ENCODE data around the gene HCFC1R1. TPM values are rescaled to one million over a fixed set of nuclear protein-coding genes. Genes with fewer than 3 reads are reported as not detected.
A peak's percentile ranks its signal among the peaks of the same experiment; 100 is the strongest.

The HCFC1R1 gene
- total and polyA plus RNA-seq, 2 experiments from 2014 or later, result 30.2 to 192 TPM

- H3K4me3 ChIP-seq, result no peak overlapping the region
- H3K36me3 Mint-ChIP-seq (ENCODE audit: low read depth), result no peaks in the 10 kb centered on the region
- H3K27me3 ChIP-seq (ENCODE audit: insufficient read depth), result no peaks in the 10 kb centered on the region
- no peak overlapping the region for H3K27ac ChIP-seq (ENCODE audit: low read depth)
- H3K79me2 ChIP-seq (replicated peaks; ENCODE audit: insufficient read depth), result no peaks in the 10 kb centered on the region
- H4K20me1 ChIP-seq (replicated peaks; ENCODE audit: insufficient read depth), result no peaks in the 10 kb centered on the region
- no peaks in the 10 kb centered on the region for H3K9me2 ChIP-seq (ENCODE audit: insufficient read depth)
- peaks cover 31% of the 10 kb centered on the region for H3K4me1 ChIP-seq (ENCODE audit: insufficient read depth)
- H3K4me2 ChIP-seq, result no peak overlapping the region
- ATAC-seq (no peak), DNase-seq (ENCODE audit: low spot score) (no peak)
- no peaks in the 10 kb centered on the region for H3F3A ChIP-seq (replicated peaks; ENCODE audit: low read depth)
- TF ChIP-seq JUNB (IDR thresholded peaks at IDR 0.05; ENCODE audit: unreplicated experiment), result no peak
- no peak for TF ChIP-seq ZNF114 (CRISPR knock-in tag; IDR thresholded peaks at IDR 0.05)
- TF ChIP-seq, protein P1, sequence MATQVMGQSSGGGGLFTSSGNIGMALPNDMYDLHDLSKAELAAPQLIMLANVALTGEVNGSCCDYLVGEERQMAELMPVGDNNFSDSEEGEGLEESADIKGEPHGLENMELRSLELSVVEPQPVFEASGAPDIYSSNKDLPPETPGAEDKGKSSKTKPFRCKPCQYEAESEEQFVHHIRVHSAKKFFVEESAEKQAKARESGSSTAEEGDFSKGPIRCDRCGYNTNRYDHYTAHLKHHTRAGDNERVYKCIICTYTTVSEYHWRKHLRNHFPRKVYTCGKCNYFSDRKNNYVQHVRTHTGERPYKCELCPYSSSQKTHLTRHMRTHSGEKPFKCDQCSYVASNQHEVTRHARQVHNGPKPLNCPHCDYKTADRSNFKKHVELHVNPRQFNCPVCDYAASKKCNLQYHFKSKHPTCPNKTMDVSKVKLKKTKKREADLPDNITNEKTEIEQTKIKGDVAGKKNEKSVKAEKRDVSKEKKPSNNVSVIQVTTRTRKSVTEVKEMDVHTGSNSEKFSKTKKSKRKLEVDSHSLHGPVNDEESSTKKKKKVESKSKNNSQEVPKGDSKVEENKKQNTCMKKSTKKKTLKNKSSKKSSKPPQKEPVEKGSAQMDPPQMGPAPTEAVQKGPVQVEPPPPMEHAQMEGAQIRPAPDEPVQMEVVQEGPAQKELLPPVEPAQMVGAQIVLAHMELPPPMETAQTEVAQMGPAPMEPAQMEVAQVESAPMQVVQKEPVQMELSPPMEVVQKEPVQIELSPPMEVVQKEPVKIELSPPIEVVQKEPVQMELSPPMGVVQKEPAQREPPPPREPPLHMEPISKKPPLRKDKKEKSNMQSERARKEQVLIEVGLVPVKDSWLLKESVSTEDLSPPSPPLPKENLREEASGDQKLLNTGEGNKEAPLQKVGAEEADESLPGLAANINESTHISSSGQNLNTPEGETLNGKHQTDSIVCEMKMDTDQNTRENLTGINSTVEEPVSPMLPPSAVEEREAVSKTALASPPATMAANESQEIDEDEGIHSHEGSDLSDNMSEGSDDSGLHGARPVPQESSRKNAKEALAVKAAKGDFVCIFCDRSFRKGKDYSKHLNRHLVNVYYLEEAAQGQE (IDR thresholded peaks at IDR 0.05; ENCODE audit: unreplicated experiment), result no peak
- no peak for TF ChIP-seq POLR2AphosphoS5 (IDR thresholded peaks at IDR 0.05; ENCODE audit: low read depth)
- TF ChIP-seq ETS1 (IDR thresholded peaks at IDR 0.05), result no peak
- no peak for TF ChIP-seq CTCF (conservative IDR thresholded peaks at IDR 0.05; ENCODE audit: low read depth in 2 of 2)
- TF ChIP-seq EZH2 (IDR thresholded peaks at IDR 0.05; ENCODE audit: low read depth, unreplicated experiment), result no peak
- no peak overlapping the region for H3K27ac Mint-ChIP-seq
- no peaks in the 10 kb centered on the region for H3K36me3 ChIP-seq (ENCODE audit: insufficient read depth)
- H3K27me3 Mint-ChIP-seq (ENCODE audit: insufficient read depth, low read depth, poor library complexity), result peaks cover 7% of the 10 kb centered on the region
- H2AFZ ChIP-seq, result no peak overlapping the region
- peaks cover 31% of the 10 kb centered on the region for H3K4me1 Mint-ChIP-seq
- H3K4me3 Mint-ChIP-seq, result no peak overlapping the region
- no peaks in the 10 kb centered on the region for H3K9me3 Mint-ChIP-seq
These were observed 32.0 kb downstream of the HCFC1R1 start for GRCh38 chr16:2991566-2992261.

GRCh38 chr16:2990891-2991290 lies 32.9 kb downstream of the HCFC1R1 start:
- Mint-ChIP-seq H3K4me3 (no peak overlapping the region), H3K27me3 (ENCODE audit: insufficient read depth, low read depth, poor library complexity) (peaks cover 7% of the 10 kb centered on the region), H3K36me3 (ENCODE audit: low read depth) (no peaks in the 10 kb centered on the region), H3K27ac (no peak overlapping the region), H3K9me3 (no peaks in the 10 kb centered on the region), H3K4me1 (peaks cover 30% of the 10 kb centered on the region)
- no peaks in the 10 kb centered on the region for H4K20me1 ChIP-seq (replicated peaks; ENCODE audit: insufficient read depth)
- ATAC-seq, result peak; percentile 30
- H2AFZ ChIP-seq, result no peak overlapping the region
- H3K4me3 ChIP-seq, result no peak overlapping the region
- no peaks in the 10 kb centered on the region for H3K36me3 ChIP-seq (ENCODE audit: insufficient read depth)
- H3K9me2 ChIP-seq (ENCODE audit: insufficient read depth), result no peaks in the 10 kb centered on the region
- peak overlapping the region; percentile 48 for H3K4me2 ChIP-seq
- H3K79me2 ChIP-seq (replicated peaks; ENCODE audit: insufficient read depth), result no peaks in the 10 kb centered on the region
- H3K27ac ChIP-seq (ENCODE audit: low read depth), result no peak overlapping the region
- DNase-seq (ENCODE audit: low spot score), result peak; percentile 49
- peaks cover 30% of the 10 kb centered on the region for H3K4me1 ChIP-seq (ENCODE audit: insufficient read depth)
- H3K27me3 ChIP-seq (ENCODE audit: insufficient read depth), result no peaks in the 10 kb centered on the region
- H3F3A ChIP-seq (replicated peaks; ENCODE audit: low read depth), result no peaks in the 10 kb centered on the region
- TF ChIP-seq CREB1 (CRISPR knock-in tag; IDR thresholded peaks at IDR 0.05; ENCODE audit: low read depth) (no peak), POLR2AphosphoS5 (IDR thresholded peaks at IDR 0.05; ENCODE audit: low read depth) (no peak), STAT1 (IDR thresholded peaks at IDR 0.05; ENCODE audit: unreplicated experiment) (no peak)
- TF ChIP-seq, protein P1 (IDR thresholded peaks at IDR 0.05; ENCODE audit: unreplicated experiment), result no peak

All from GM23338 (cell line).